Measurements from ENCODE around the gene CPT1B. TPM values are rescaled to one million over a fixed set of nuclear protein-coding genes. Genes with fewer than 3 reads are reported as not detected.

CPT1B gene
- total and polyA plus RNA-seq, 2 of the 4 experiments (the other 2 are of a cell fraction), result 0.36 to 1.8 TPM

DNA sequence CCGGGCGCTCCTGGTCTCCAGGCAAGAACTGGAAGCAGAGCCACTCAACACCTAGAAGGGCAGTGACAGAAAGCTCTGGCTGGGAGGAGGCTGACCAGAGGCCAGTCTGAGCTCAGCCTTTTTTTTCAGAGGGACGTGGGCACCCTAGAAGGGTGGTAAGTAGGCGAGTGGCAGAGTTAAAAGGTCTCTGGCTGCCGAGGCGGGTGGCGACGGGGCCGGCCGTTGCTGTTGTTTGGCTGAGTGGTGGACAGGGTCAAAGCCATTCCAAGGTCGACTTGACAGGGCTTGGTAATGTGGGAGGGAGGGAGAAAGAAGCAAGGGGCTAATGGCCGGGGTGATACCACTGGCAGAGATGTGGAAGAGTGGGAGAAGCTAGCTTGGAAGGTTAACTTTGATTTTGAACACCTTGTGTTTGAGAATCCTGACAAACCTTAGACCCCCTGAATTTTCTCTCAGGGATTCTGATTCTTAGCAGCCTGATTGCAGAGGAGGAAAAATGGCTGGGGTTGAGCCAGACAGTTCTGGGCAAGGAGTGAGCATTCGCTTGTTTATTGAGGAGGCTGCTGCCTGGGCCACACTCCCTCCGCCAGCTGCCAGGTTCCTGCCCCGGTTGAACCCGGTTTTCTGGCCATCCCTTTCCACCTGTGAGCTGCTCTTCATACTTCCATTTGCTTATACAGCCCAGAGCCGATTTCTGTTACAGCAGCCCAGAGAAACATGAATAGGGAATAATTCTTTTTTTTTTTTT, 14.6 kb downstream of the CPT1B start:
- no peak overlapping the region for H2BK5ac ChIP-seq (ENCODE audit: low read depth, low read length, poor library complexity, severe bottlenecking)
- peak overlapping the region; percentile 65 to 74; a peak in 2 of 4 replicates for H4K8ac ChIP-seq (ENCODE audit: low read depth in 2 of 2, low read length in 2 of 2)
- no peak overlapping the region for H3K27ac ChIP-seq (ENCODE audit: insufficient read depth, low read length)
- no peaks in the 10 kb centered on the region for H4K20me1 ChIP-seq (ENCODE audit: insufficient read depth, low read length)
- peak overlapping the region; percentile 4; the same call in 1 of the 2 replicates for H4K5ac ChIP-seq (ENCODE audit: low read depth, low read length)
- intact Hi-C loops (cut with micrococcal nuclease), result no loop called here
- H3K9me3 ChIP-seq (ENCODE audit: control insufficient read depth, insufficient read depth, low read length), result no peaks in the 10 kb centered on the region
- no peak overlapping the region for H2BK20ac ChIP-seq (ENCODE audit: low read depth, low read length)
- no peak overlapping the region for H3K18ac ChIP-seq (ENCODE audit: low read depth, low read length)
- dilution Hi-C loops (cut with HindIII; ENCODE audit: low sequenced_read_pairs, unreplicated experiment), result no loop called here
- WGBS, 2 experiments (ENCODE audit: extremely low coverage in 2 of 2, insufficient read length in 1 of 2), result 8% methylated on average over 9 of the region's 17 CpGs; no CpG with 5 or more reads in 1 of the 2 experiments
- no peak overlapping the region for H3K23ac ChIP-seq (ENCODE audit: low read depth, low read length)
- H3K27me3 ChIP-seq (ENCODE audit: control insufficient read depth, insufficient read depth, low read length), result peaks cover 22% of the 10 kb centered on the region
- 0 out of 2 replicates have a peak, but pooled peaks cover 4% of the 10 kb centered on the region for H3K9me1 ChIP-seq (ENCODE audit: insufficient read depth, low read length)
- H2BK120ac ChIP-seq (ENCODE audit: low read depth, low read length), result no peak overlapping the region
- no peak overlapping the region for H2AK5ac ChIP-seq (ENCODE audit: low read depth, low read length)
- peak overlapping the region; percentile 98 for H2AFZ ChIP-seq (replicated peaks; ENCODE audit: low read length, poor library complexity)
- peak overlapping the region; percentile 48 for H3K9ac ChIP-seq (ENCODE audit: low read depth, low read length)
- peak overlapping the region; percentile 63 for H3K4me3 ChIP-seq (ENCODE audit: insufficient read depth, low read depth, low read length)
- TF ChIP-seq SMC3 (IDR thresholded peaks at IDR 0.05; ENCODE audit: low read depth, low read length), result no peak
- peak overlapping the region; percentile 97 for H3K4me2 ChIP-seq (ENCODE audit: low read depth, low read length)
- no peaks in the 10 kb centered on the region for H3K4me1 ChIP-seq (ENCODE audit: control insufficient read depth, insufficient read depth, low read length)
- no peak overlapping the region for H3K4ac ChIP-seq (ENCODE audit: low read depth, low read length)
- no TSS peak for BruUV-seq (replicated peaks)
- peak overlapping the region; percentile 85 for H2AK9ac ChIP-seq (replicated peaks; ENCODE audit: low read depth, low read length, poor library complexity)
- H3K56ac ChIP-seq (ENCODE audit: extremely low read depth, insufficient read depth, low read length), result no peak overlapping the region
- peak overlapping the region; percentile 22; the same call in 1 of the 2 replicates for H3K14ac ChIP-seq (replicated peaks; ENCODE audit: low read depth, low read length)
- ChIA-PET CTCF (interaction anchor here (0.8 to 1.9 kb wide), 6 partner anchors 8 to 55 kb away, joined by 3 to 8 read pairs (median 4); partner anchors contain the start of genes LMF2, NCAPH2 and SCO2), POLR2A (ENCODE audit: unreplicated experiment) (interaction anchor here (0.5 kb wide), 1 partner anchor 96 kb away, joined by 3 read pairs; no protein-coding TSS in a partner anchor)
- H4K91ac ChIP-seq (ENCODE audit: insufficient read depth, low read depth, low read length), result no peak overlapping the region; the same call in 1 of the 2 replicates
- H2BK15ac ChIP-seq (ENCODE audit: low read depth, low read length), result no peak overlapping the region
- no peaks in the 10 kb centered on the region for H3K79me1 ChIP-seq (ENCODE audit: low read depth in 1 of 2, low read length in 2 of 2)
- in situ Hi-C loops (cut with MboI; ENCODE audit: low sequenced_read_pairs), result no loop called here
- ATAC-seq (ENCODE audit: low read depth) (no peak), DNase-seq (no peak)
- H3K36me3 ChIP-seq (ENCODE audit: control insufficient read depth, insufficient read depth, low read length), result no peaks in the 10 kb centered on the region

Data from IMR-90 (cell line).